B cell (primary cell): ENCODE results near the gene ZNF136.

Source experiments
- EZH2 ChIP-seq: IDR thresholded peaks from 2 replicates; pipeline ENCODE4 v1.6.1; 2012; ENCODE audit warnings: borderline replicate concordance, low read depth, mild to moderate bottlenecking, moderate library complexity, low read length; ENCODE audit not compliant: insufficient read depth, poor library complexity, severe bottlenecking
- TF ChIP-seq, protein P1 (sequence below): fragments of 200-600 bp; IDR thresholded peaks from one replicate; pipeline ENCODE4 v1.8.0; 2022; ENCODE audit warnings: antibody characterized with exemption, mild to moderate bottlenecking

GRCh38 chr19:12126707-12127106 is 36.2 kb upstream of the ZNF136 start:
- TF ChIP-seq, protein P1, sequence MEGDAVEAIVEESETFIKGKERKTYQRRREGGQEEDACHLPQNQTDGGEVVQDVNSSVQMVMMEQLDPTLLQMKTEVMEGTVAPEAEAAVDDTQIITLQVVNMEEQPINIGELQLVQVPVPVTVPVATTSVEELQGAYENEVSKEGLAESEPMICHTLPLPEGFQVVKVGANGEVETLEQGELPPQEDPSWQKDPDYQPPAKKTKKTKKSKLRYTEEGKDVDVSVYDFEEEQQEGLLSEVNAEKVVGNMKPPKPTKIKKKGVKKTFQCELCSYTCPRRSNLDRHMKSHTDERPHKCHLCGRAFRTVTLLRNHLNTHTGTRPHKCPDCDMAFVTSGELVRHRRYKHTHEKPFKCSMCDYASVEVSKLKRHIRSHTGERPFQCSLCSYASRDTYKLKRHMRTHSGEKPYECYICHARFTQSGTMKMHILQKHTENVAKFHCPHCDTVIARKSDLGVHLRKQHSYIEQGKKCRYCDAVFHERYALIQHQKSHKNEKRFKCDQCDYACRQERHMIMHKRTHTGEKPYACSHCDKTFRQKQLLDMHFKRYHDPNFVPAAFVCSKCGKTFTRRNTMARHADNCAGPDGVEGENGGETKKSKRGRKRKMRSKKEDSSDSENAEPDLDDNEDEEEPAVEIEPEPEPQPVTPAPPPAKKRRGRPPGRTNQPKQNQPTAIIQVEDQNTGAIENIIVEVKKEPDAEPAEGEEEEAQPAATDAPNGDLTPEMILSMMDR = peak; percentile 61
- TF ChIP-seq EZH2 = no peak
